Stimulated activated CD4-positive, alpha-beta T cell treated with anti-CD3 and anti-CD28 coated beads, TNF-alpha, amount 100 ng/mL, for 48 hours (primary cell): Measurements from ENCODE around the gene PSORS1C1.

Experiments used
- DNase-seq, 3 donors: peaks; one replicate each; pipeline ENCODE4 v3.0.0-alpha.2; 2020; ENCODE audit warnings: low read depth in 3 of 3

Gene PSORS1C1

DNA sequence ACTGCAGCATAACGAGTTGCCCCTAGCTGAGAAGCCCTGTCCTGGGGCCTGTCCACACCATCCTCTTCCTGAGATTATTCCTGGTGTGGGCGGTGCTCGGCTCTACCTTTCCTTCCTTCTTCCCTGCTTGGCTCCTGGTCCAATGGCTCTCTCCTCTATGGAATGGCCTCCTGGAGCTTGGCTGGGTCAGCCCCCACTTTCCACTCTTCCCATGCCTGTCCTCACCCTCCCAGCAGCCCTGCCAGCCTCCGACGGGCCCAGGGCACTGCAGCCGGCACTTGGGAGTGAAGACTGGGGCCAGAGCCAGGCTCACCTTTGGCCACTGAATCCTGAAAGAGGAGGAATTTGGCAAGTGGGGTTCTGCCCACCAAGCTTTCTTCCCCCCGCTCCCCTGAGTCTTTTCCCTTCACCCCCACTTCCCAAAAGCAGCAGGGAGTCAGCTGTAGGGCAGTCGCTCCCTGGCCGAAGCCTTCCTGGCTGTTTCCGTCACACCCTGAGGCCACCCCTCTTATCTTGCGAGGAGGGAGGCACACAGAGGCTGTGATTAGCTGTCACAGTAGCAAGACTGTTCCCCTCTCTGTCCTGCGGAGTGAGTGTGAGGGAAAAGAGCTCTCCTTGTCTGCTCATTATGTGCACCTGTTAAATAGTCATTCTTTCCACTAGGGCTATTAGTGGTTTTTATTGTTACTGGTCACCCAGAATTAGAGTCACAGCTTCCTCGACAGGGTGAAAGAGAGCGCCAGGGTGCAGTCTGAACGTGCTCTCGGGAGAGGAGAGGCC is 12.0 kb downstream of the PSORS1C1 start:
- no peak for DNase-seq

DNA sequence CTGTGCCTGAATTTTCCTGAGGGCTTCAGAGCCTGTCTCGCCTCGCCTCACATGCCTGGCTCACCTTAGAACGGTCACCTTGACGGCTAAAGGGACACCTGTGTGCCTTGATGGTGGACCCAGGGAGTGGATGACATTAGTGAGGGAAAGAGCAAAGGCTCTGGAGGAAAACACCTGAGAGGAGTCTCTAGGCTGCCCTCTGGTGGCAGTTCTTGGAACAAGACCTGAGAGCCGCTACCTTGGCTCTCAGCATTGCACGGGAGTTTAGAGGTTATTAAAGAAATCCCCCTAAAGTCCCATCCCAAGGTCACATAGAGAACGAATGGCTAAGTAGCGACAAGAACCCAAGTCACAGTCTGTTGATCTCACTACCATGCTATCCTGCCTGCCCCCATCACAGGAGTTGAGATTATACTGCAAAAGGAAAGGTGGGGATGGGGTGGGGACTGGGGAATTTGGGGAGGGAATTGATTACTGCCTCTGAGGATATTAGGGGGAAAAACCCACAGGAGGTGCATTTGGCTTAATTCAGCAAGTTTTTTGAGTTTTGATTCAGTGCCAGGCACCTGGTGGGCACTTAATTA is 13.6 kb downstream of the PSORS1C1 start:
- DNase-seq: peak; percentile 36 to 69 (median 67)

DNA sequence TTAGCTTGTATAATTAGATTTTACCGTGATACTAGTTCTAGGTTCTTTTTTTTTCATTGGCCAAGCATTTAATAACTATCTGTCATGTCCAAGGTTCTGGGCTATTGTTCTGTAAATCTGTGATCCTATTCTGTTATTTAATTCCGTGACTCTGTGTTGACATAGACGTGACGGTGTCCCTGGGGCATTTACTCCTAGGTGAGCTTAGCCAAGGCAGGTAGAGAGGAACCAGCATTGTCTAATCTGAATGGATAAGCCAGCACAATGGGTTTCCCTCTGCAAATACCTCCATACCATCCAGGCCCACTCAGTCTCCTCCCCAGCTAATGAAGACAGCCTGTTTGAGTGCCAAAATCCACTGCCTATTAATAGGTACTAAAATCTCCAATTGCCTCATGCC is 14.5 kb downstream of the PSORS1C1 start:
- DNase-seq: no peak

DNA sequence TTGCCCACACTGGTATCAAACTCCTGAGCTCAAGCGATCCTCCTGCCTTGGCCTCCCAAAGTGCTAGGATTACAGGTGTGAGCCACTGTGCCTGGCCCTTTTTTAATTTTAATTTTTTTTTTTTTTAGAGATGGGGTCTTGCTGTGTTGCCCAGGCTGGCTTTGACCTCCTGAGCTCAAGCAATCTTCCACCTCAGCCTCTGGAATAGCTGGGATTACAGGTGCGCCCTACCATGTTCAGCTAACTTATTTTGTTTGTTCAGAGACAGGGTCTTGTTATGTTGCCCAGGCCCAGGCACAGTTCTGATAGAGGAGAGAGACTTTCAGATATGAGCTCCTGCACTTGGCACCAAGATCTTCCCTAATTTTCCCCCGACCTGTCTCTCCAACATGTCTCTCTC is 16.2 kb downstream of the PSORS1C1 start:
- no peak for DNase-seq

DNA sequence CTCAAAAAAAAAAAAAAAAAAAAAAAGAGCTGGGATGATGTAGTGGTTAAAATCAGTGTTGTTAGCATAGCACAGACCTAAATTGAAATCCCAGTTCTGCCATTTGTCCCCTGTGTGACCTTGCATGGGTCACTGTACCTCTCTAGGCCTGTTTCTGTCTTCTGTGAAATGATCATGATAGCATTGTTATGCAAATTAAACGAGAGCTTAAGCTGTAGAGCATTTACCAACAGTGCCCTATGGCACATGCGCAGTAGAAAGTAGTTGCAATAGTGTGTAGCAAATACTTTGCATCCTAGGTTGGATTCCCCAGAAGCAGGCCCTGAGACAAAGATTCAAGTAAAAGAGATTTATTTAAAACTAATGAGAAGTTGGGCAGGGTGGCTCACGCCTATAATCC is 17.0 kb downstream of the PSORS1C1 start:
- DNase-seq: no peak

DNA sequence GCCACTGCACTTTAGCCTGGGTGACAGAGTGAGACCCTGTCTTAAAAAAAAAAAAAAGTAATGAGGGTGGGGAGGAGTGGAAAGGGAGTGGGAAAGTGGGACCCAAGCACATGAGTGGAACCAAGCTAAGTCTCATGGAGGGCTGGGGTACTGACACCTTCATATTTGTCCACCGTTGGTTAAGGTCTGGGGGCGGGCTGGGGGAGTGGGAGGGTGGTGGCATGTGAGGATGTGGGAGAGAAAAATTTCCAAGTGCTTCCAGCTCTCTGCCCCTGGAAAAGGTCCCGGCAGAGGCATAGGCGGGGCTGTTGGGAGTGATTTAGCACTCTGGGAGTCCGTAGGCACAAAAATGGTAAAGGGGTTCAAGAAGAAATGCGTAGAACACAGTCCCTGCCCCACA is 18.2 kb downstream of the PSORS1C1 start:
- no peak for DNase-seq

DNA sequence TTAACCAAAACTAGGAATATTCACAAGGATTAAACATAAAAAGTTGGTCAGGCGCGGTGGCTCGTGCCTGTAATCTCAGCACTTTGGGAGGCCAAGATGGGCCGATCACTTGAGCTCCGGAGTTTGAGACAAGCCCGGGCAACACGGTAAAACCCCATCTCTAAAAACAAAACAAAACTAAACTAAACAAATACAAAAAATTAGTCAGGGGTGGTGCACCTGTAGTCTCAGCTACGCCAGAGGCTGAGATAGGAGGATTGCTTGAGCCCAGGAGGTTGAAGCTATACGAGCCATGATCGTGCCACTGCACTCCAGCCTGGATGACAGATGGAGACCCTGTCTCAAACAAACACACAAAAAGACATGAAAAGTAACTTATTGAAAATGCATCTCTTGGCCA is 21.1 kb downstream of the PSORS1C1 start:
- no peak for DNase-seq

DNA sequence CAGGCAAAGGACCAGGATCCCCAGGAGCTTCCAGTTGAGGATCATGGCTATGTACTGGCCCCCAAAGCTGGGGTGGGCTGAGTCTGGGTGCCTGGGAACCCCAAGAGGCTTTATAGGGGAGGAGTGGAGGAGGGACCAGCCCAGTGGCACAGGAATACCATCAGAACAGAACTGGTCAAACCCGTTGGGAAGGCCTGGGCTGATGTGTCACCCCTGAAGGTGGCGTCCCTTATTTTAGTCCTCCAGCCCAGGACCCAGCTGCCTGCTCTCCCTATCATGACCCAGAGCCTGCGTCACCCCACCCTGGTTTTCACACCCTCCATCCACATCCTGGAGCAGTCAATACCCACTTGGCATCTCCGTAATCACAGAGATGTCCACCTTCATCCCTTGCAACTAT is 24.4 kb downstream of the PSORS1C1 start, which contains the start of gene PSORS1C2:
Gene PSORS1C2 (minus strand): TSS at position 85 of the 400 bp plus-strand sequence. CDS start 40 bp downstream, at position 45.
- DNase-seq: no peak

DNA sequence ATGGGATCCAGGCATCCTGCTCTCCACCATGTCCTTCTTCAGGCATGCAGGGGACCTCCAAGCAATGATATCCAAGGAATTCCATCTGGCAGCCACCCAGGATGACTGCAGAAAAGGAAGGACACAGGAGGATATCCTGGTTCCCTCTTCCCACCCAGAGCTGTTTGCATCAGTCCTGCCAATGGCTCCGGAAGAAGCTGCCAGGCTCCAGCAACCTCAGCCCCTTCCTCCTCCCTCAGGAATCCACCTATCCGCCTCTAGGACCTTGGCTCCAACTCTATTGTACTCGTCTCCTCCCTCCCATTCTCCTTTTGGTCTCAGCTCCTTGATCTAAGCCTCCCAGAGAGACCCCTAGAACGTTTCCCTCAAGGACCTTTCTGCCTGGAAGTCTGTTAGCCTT is 25.0 kb downstream of the PSORS1C1 start:
- no peak for DNase-seq

DNA sequence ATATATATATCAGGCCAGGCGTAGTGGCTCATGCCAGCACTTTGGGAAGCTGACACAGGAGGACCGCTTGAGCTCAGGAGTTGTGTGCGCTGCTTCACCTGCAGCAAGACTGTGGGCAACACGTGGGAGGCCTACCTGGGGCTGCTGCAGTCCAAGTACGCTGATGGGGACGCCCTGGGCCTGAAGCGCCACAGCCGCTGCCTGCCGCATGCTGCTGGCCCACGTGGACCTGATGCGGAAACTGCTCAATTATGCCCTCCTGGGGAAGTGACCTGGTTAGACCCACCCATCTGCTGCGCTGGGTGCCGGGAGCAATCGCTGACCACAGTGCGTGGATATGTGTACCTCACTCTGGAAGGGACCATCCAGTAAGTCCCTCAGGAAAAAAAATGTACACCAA is 26.0 kb downstream of the PSORS1C1 start:
- no peak for DNase-seq

DNA sequence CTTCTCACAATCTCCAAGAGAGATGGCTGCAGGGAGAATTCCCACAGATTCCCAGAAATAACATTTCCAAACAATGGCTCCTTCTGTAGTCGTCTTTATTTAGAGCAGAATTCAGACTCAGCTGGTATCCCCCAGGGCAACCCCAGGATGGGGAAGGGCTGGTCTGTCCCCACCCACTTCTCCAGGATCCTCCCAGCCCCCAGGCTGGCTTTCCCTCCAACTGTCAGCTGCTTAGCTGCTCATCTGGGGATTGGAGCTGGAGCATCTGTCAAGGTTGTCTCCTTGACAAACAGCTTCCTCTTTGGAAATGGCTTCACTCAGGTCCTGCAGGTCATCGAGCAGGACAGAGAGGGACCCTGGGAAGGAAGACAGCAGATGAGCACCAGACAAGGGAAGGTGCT is 27.8 kb downstream of the PSORS1C1 start:
- no peak for DNase-seq

DNA sequence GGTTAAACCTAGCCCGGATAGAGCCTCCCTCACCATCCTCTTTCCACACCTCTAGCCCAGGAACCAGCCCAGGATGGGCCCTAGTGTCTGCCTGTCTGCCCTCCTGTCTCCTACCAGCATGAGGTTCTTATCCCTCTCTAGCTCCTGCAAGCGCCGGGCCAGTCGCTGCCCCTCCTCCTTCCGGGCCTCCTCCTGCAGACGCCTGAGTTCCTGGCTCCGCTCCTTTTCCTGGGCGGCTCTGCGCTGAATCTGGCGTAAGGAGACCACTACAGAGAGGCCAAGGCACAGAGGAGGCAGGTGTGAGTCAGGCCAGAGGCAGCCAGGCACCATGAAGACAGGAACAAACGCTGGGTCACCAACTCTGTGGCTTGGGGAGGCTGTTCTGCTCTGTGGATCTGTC is 28.5 kb downstream of the PSORS1C1 start:
- DNase-seq: no peak

DNA sequence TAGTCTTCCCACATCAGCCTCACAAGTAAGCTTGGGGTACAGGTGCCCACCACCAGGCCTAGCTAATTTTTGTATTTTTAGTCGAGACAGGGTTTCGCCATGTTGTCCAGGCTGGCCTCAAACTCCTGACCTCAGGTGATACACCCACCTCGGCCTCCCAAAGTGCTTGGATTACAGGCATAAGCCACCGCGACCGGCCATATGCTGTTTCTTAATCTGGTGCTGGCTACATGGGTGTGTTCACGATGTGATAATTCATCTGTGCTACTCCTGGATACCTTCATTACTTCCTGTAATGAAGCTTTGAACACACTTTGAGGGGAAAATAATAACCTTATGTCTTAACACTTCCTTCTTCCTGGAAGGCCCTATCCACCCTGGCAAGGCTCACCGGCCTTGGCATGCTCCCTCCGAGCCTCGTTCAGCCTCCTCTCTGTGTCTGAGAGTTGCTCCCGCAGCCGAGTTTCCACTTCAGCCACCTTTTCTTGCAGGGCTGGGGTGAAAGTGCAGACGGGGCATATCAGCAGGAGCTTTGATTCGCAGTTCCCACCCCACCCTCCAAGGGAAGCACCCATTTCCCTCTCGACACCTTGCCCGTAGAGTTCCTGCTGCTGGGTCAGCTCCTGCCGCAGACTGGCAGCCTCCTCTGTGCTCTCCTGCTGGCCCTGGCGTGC is 29.8 kb downstream of the PSORS1C1 start:
- DNase-seq: no peak

DNA sequence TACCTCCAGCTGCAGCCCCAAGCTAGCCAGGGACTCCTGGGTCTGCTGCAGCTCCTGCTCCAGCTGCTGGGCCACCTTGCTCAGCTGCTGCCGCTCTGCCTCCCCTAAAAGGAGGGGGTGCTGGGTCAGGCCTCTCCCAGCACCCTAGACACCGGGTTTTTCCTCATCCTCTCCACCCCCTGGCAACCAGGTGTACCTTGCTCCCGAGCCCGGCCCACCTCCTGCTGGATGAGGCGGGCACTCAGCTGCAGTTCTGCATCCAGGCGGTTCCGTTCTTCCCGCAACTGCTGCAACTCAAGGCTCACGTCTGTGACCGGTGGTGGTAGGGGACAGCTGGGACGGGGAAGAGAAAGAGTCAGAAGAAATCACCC is 30.4 kb downstream of the PSORS1C1 start:
- no peak for DNase-seq

DNA sequence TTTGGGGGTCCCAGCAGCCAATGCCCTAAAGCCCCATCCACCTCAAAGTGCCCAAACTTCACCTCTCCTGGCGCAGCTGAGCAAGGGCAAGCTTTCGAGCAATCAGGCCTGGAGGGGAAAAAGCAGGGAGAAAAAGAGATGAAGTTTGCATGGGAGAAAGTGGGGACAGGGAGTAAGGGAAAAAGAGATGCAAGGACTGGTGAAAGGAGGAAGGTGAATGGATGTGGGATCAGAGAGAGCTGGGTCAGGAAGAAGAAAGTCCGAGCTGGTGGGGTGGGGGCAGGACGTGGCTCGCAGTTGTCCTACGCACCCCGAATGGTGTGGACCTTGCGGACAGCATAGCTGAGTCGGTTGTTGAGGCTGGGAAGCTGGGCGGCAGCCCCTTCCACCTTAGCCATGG is 30.8 kb downstream of the PSORS1C1 start:
- DNase-seq: no peak

DNA sequence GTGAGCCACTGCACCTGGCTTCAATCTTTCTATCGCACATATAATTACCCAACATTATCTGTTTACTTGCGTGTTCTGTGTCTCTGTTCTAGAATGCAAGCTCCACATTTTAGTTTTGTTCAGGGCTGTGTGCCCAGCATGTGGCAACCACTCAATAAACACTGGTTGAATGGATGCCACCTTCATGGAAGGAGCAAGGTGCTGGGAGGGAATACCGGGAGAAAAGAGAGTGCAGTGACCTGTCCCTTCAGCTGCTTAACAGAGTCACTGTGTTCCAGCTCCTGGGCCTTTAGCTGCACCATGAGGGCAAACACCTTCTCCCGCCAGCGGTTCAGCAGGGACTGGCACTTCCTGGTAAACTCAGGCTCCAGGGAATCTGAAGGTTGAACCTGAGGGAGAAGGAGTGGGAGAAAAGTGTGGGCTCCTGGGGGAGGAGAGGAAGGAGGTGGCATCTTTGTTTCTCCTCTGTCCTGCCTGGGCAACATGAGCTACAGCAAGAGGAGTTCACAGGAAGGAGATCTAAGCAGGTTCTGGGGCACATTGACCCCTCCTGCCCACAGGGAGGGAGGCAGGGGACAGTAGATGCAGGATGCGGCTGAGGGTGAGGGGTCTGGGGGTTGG is 35.3 kb downstream of the PSORS1C1 start:
- DNase-seq: no peak

DNA sequence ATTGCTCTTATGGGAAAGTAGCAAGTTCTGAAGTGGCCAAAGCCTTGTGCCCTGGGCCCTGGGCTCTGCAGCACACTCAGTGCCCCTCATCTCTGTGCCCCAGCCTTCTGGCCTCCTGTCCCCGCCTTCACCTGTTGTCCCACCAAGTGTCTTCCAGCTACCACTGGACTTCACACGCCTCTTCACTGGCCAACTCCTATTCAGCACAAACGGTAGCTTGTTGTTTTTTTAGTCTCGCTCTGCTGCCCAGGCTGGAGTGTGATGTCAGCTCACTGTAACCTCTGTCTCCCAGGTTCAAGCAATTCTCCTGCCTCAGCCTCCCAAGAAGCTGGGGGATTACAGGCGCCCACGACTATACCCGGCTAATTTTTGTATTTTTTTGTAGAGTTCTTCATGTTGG is 38.2 kb downstream of the PSORS1C1 start:
- DNase-seq: no peak

DNA sequence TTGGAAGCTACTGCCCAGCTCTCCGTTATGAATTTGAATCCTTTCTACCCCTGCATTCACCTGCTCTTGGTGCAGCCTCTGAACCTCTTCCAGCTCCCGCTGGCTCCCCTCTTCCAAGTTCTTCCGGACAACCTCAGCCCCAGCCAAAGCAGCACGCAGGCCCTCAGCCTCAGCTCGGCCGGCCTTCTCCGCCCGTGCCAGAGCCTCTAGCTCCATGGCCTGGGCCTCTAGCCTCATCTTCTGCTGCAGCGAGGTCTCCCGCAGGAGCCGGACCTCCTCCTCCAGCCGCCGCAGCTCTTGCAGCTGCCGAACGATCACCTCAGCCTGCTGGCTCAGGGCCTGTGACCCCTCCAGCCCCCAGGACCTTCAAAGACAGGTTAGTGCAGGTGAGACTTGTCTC is 39.8 kb downstream of the PSORS1C1 start:
- no peak for DNase-seq

DNA sequence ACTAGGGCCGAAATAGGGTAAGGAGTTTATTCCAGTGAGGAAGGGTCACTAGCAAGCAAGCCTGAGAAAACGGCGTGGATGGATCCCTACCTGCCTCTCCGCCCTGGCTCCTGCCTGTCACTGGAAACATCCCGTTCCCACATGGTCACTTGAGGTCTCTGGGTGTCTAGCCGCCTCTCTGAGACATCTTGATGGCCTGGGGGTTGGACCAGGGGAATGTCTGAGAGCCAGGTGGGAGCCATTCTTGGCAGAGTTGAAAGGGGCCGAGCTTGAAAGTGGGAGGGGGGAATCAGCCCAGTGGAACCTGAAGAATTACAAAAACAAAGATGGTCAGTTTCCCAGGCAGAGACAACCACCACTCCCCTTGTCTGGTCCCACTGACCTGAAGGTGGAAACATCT is 42.0 kb downstream of the PSORS1C1 start:
- DNase-seq: no peak

DNA sequence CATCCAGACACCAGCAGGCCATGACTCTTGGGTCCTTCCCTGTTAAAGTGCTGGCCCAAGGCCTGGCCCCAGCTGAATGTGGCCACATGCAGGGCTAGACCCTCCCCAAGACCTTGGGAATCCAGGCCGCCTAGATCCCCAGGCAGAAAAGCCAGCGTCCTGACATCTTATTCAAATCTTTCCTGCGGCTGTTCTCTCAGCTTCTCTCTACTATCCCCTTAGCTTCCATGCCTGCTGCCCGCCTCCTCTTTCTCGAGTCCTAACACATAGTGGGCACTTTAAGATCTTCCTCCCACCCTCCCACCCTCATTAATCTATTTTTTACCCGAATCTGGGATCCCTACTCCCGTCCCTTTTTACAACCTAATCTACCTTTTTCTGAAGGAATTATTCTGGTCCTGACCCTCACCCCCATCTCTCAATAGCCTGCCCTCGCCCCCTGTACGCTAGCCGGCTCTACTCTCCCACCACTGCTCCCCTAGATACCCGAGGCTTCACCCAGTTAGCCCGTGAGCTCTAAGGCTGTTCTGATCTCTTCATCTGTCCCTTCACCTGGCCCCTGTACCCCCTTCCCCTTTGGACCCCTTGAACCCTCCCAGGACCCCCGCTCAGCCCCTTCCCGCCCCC is 43.0 kb downstream of the PSORS1C1 start, which contains the start of gene CCHCR1:
Gene CCHCR1 (minus strand): TSS at position 290 of the 627 bp plus-strand sequence. CDS start 202 bp downstream, at position 88.
- no peak for DNase-seq

DNA sequence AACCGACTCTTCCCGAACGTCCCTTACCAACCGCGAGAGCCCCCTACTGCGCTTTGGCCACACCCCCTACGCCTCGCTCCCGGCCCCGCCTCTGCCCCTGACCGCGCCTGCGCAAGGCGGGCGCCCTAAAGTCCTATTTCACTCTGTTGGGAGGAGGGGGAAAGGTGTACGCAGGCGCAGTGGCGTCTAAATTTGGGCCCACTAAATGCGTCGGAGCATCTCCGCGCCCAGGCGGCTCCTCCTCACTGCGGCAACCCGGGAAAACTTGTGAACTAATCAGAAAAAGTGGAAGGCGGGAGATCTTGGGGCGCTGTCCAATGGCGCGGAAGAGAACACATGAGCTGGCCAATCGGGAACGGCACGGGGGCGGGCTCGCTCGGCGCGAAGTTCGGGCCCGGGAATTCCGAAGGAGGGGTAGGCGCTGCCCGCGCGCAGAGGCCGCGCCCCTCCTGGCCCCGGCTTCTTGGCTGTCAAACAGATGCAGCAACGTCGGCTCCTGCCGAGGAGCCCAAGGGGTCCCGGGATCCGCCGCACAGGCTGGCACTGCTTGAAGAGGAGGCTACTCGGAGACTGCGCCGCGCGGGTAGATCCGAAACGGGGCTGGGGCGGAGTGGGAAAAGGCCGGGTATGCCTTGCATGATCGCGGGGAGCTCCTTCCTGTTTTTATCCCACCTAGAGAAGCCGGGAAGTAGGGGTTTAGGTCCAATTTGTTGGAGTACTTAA is 43.7 kb downstream of the PSORS1C1 start, which contains the start of gene TCF19:
Gene TCF19 (plus strand): TSS at position 450 of the 723 bp plus-strand sequence. CDS start 881 bp downstream, outside the sequence.
- DNase-seq: peak; percentile 96 to 99 (median 99)
